Smooth muscle cell of the pulmonary artery (primary cell): ENCODE data around the gene TMEM176A. TPM values are rescaled to one million over a fixed set of nuclear protein-coding genes. Genes with fewer than 3 reads are reported as not detected.

ENCODE experiments used
- total RNA-seq: library from RNA; depleted of rRNA; stranded (reverse); fragments of >200 nt; gene quantifications from 2 replicates; pipeline ENCODE4 v1.2.3, GENCODE V29; 2014

The TMEM176A gene, protein sequence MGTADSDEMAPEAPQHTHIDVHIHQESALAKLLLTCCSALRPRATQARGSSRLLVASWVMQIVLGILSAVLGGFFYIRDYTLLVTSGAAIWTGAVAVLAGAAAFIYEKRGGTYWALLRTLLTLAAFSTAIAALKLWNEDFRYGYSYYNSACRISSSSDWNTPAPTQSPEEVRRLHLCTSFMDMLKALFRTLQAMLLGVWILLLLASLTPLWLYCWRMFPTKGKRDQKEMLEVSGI
- total RNA-seq = not detected in 2 replicates

DNA sequence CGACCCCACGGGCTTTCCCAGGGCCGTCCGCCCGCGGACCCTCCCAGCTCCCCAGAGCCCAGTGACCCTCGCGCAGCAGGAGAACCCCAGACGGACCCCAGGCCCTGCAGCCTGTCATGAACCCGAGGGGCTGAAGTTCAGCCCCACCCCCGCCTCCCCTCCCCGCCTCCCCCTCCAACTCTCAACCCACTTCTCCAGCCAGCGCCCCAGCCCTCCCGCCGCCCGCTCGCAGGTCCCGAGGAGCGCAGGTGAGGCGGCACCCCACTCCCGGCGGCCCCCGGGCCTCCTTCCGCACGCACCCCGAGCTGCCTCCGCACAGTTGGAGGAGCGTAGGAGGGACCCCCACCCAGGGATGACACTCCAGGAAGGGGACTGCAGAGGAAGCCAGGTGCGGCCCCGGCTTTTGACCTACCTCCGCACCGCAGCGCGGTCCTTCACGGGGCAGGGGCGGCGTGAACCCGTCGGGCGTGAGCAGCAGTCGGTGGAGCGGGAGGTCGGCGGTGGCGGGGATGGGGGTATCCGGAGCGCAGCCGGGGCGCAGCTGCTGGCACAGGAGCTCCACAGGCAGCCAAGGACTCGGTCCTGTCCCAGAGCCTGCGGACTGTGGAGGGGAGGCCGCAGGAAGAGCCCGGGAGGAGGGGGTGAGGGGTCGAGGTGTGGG lies at the start of gene TMEM176A:
TMEM176A (plus strand) TSS at position 189 of the 661 bp plus-strand sequence. CDS start 782 bp downstream, outside the sequence.

DNA sequence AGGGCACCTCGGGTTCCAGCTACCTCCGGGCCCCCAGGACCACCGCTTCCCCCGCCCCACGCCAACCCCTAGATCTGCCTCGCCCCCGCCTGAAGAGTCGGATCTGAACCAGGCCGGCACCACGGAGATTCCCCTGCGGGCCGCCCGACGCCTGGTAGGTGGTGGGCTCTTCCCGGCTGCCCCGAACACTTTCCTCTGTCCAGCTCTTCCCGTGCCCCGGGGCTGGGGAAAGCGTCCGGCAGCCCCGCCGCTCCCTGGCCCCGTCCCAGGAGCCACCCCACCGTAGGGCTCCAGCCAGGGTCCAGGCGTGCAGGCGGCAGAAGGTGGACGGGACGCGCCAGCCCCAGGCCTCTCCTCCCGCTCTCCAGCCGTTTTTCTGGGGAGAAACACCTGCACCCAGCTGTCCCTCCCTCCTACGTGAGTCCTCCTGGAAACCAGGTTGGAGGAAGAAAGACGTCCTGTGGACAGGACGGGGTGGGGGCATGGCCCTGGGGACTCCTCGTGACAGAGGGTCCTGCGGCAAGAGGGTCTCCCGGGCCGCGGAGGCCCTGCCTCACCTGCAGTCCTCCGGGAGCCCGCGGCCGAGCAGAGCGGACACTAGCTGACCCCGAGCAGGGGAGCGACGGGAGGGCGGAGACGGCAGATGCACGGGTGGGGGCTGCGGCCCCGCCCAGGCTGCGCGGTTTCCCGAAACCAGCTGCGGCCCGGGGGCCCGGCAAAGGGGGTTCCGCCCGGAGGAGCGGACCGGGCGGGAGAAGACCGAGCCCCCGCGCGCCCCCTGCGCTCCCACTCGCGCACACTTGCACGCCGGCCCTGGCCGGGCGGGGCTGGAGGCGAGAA lies 608 bp upstream of the TMEM176A start, which contains the start of gene TMEM176B:
TMEM176B (minus strand) TSS at position 624 of the 840 bp plus-strand sequence. CDS start 3,795 bp downstream, outside the sequence.

DNA sequence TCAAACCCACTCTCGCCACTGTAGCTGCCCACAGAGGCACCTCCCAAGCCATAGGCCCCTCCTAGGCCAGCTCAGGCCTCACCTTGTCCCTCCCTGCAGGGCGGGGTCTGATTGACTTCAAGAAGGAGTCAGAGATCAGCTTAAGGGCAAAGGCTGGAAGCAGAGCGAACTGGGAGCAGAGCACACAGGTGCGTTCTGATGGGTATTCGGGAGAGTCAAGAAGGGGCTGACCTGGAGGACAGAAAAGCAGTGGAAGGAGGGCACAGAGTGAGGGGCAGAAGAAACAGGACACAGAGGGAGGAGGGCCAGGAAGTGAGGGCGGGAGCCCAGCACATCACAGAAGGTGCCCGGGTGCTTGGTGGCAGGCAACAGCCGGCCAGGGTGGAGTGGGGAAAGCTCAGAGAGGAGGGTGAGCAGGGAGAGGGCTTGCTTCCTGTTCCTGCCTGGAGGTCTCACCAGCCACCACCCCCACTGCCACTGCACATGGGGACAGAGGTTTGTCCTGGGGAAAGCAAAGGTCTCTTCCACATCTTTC lies 51.9 kb downstream of the TMEM176A start, which contains the start of gene AOC1:
AOC1 (plus strand) TSS at position 147 of the 535 bp plus-strand sequence. CDS start 3,954 bp downstream, outside the sequence.

Other genes starting within 250 kb of the TMEM176A start
- 0.13 and 0.33 TPM in 2 replicates for gene GIMAP4, start 233.4 kb upstream of the TMEM176A start, total RNA-seq
- gene GIMAP6, start 168.4 kb upstream of the TMEM176A start, total RNA-seq = 0.13 and 0.46 TPM in 2 replicates
- 0.43 and 1.7 TPM in 2 replicates for gene GIMAP2, start 115.1 kb upstream of the TMEM176A start, total RNA-seq
- gene GIMAP1, start 84.2 kb upstream of the TMEM176A start, total RNA-seq = 0.03 TPM in 1 of 2 replicates, not detected in the other
- gene GIMAP5, start 63.4 kb upstream of the TMEM176A start, total RNA-seq = not detected in 2 replicates
- not detected in 2 replicates for gene TMEM176B, start 405 bp upstream of the TMEM176A start, total RNA-seq
- not detected in 2 replicates for gene AOC1, start 51.7 kb downstream of the TMEM176A start, total RNA-seq
- 0.13 and 0.79 TPM in 2 replicates for gene KCNH2, start 177.6 kb downstream of the TMEM176A start, total RNA-seq
- gene NOS3, start 190.2 kb downstream of the TMEM176A start, total RNA-seq = 0.17 and 0.33 TPM in 2 replicates
- 0.98 and 1.2 TPM in 2 replicates for gene ATG9B, start 223.7 kb downstream of the TMEM176A start, total RNA-seq
- 34.2 and 37.6 TPM in 2 replicates for gene ABCB8, start 227.7 kb downstream of the TMEM176A start, total RNA-seq
- gene ASIC3, start 247.8 kb downstream of the TMEM176A start, total RNA-seq = 0.26 TPM in 2 replicates